Suprapubic skin (tissue), 3 donors: Measurements from ENCODE around the gene SLC34A3.

ENCODE experiments used
- CTCF ChIP-seq, 2 donors: fragments of 200-600 bp in 1 of 2; fragments of 450-650 bp in 1 of 2; sonication (generic) in 1 of 2; IDR thresholded peaks; one replicate each; pipeline ENCODE4 v1.5.1; 2016 to 2019; ENCODE audit warnings: antibody characterized with exemption in 2 of 2, mild to moderate bottlenecking in 1 of 2, moderate library complexity in 1 of 2
- POLR2A ChIP-seq, 2 donors: fragments of 450-650 bp; IDR thresholded peaks; one replicate each; pipeline ENCODE4 v1.6.1; 2017; ENCODE audit warnings: antibody characterized with exemption in 2 of 2, mild to moderate bottlenecking in 2 of 2, moderate library complexity in 2 of 2

- no peak for TF ChIP-seq CTCF (IDR thresholded peaks at IDR 0.05)
- TF ChIP-seq POLR2A (IDR thresholded peaks at IDR 0.05): no peak
These were observed 597 bp upstream of the SLC34A3 start for GRCh38 chr9:137229903-137230704.
